HCT116 (cell line): ENCODE measurements around the gene CAMK2D. TPM values are rescaled to one million over a fixed set of nuclear protein-coding genes. Genes with fewer than 3 reads are reported as not detected.

Source experiments
- ATAC-seq: fragments of 200-7000 bp; cut with Tn5 transposase; 2 replicates; pipeline ENCODE4 v1.9.1; 2020; ENCODE audit warnings: mild to moderate bottlenecking, moderate library complexity
- BruUV-seq: library from RNA; stranded (reverse); fragments of 400-500 nt; replicated peaks from 2 replicates; lab custom pipeline; 2021; lab: Mats Ljungman, UMichigan
- CTCF ChIA-PET: fragments of 300-600 bp; sonication (Branson Sonifier 250); formaldehyde crosslinking; loops from one replicate; lab custom pipeline; 2021; ENCODE audit warnings: antibody characterized with exemption; lab: Charles Lee
- POLR2A ChIA-PET: fragments of 300-600, 350-600 bp; sonication (Branson Sonifier 250); formaldehyde crosslinking; loops from one replicate; lab custom pipeline; 2021; ENCODE audit warnings: antibody characterized with exemption; lab: Charles Lee
- RAD21 ChIA-PET, 2 experiments: fragments of 300-600 bp; sonication (Branson Sonifier 250); formaldehyde crosslinking; loops; one replicate each; lab custom pipeline; 2023; ENCODE audit warnings: low total read pairs in 2 of 2; ENCODE audit not compliant: uncharacterized antibody in 2 of 2, unreplicated experiment in 2 of 2, low non-redundant PET in 1 of 2; lab: Charles Lee
- DNase-seq: peaks from one replicate; pipeline ENCODE4 v3.0.0-alpha.2; 2010; ENCODE audit warnings: low read depth, low spot score
- H2AFZ ChIP-seq: fragments of 200-600 bp; shearing (Covaris generic), sonication (generic); 2 replicates; pipeline ENCODE4 v1.6.1; 2017; ENCODE audit warnings: low read depth, mixed run types, mixed read lengths, antibody characterized with exemption, low read length; ENCODE audit not compliant: poor library complexity, severe bottlenecking
- H3K27ac ChIP-seq: 2 replicates; pipeline ENCODE4 v1.5.1; 2012; ENCODE audit warnings: low read depth, low read length
- H3K27me3 ChIP-seq: fragments of 200-600 bp; sonication (generic); 2 replicates; pipeline ENCODE4 v1.6.1; 2016; ENCODE audit warnings: mixed run types, low read length, mixed read lengths; ENCODE audit not compliant: insufficient read depth
- H3K36me3 ChIP-seq, 2 experiments: fragments of 200-500 bp in 1 of 2; fragments of 200-600 bp in 1 of 2; sonication (Bioruptor generic) in 1 of 2; sonication (generic) in 1 of 2; 2 replicates each; pipeline versions ENCODE4 v1.5.1 to v1.6.1; 2014 to 2016; ENCODE audit warnings: low read length in 2 of 2, inconsistent platforms in 1 of 2, mixed read lengths in 1 of 2, mixed run types in 1 of 2; ENCODE audit not compliant: insufficient read depth in 2 of 2, control insufficient read depth in 1 of 2
- H3K4me1 ChIP-seq, 2 experiments: fragments of 200-600 bp in 1 of 2; sonication (generic) in 1 of 2; 2 replicates each; pipeline versions ENCODE4 v1.5.1 to v1.6.1; 2012 to 2017; ENCODE audit warnings: low read length in 2 of 2, inconsistent platforms in 1 of 2, mild to moderate bottlenecking in 1 of 2, mixed read lengths in 1 of 2, mixed run types in 1 of 2, moderate library complexity in 1 of 2; ENCODE audit not compliant: insufficient read depth in 2 of 2, control insufficient read depth in 1 of 2
- H3K4me2 ChIP-seq: fragments of 200-600 bp; sonication (generic); 2 replicates; pipeline ENCODE4 v1.6.1; 2017; ENCODE audit warnings: mixed run types, low read length, mixed read lengths
- H3K4me3 ChIP-seq, 2 experiments: fragments of 200-600 bp in 1 of 2; sonication (generic) in 1 of 2; replicated peaks in 1 of 2; 2 replicates each; pipeline ENCODE4 v1.5.1; 2011 to 2016; ENCODE audit warnings: low read length in 2 of 2, control low read depth in 1 of 2, low read depth in 1 of 2, mild to moderate bottlenecking in 1 of 2, mixed read lengths in 1 of 2, mixed run types in 1 of 2
- H3K79me2 ChIP-seq: fragments of 200-600 bp; sonication (generic); 2 replicates; pipeline ENCODE4 v1.6.1; 2017; ENCODE audit warnings: mild to moderate bottlenecking, mixed run types, low read length, moderate library complexity, mixed read lengths; ENCODE audit not compliant: insufficient read depth
- H3K9ac ChIP-seq: fragments of 200-600 bp; sonication (generic); 2 replicates; pipeline ENCODE4 v1.6.1; 2016; ENCODE audit warnings: low read length, mixed read lengths
- H3K9me2 ChIP-seq: fragments of 200-600 bp; sonication (generic), shearing (Covaris generic); 2 replicates; pipeline ENCODE4 v1.6.1; 2017; ENCODE audit warnings: mixed run types, mild to moderate bottlenecking, moderate library complexity; ENCODE audit not compliant: insufficient read depth
- H3K9me3 ChIP-seq, 2 experiments: fragments of 200-500 bp in 1 of 2; fragments of 200-600 bp in 1 of 2; sonication (Bioruptor generic) in 1 of 2; sonication (generic) in 1 of 2; 2 replicates each; pipeline ENCODE4 v1.6.1; 2014 to 2017; ENCODE audit warnings: low read length in 2 of 2, mixed read lengths in 2 of 2, inconsistent platforms in 1 of 2, low read depth in 1 of 2, mild to moderate bottlenecking in 1 of 2, mixed run types in 1 of 2, moderate library complexity in 1 of 2; ENCODE audit not compliant: control insufficient read depth in 1 of 2, insufficient read depth in 1 of 2
- H4K20me1 ChIP-seq: fragments of 200-600 bp; sonication (generic), shearing (Covaris generic); 2 replicates; pipeline ENCODE4 v1.6.1; 2017; ENCODE audit warnings: mixed run types, mild to moderate bottlenecking, moderate library complexity; ENCODE audit not compliant: insufficient read depth
- CTCF ChIP-seq, 3 experiments: fragments of 200-600 bp in 1 of 3; sonication (generic) in 1 of 3; IDR thresholded peaks in 2 of 3; conservative IDR thresholded peaks in 1 of 3; 2 replicates each; pipeline ENCODE4 v1.5.1; 2012 to 2017; ENCODE audit warnings: low read depth in 2 of 3, low read length in 2 of 3, antibody characterized with exemption in 1 of 3, borderline replicate concordance in 1 of 3, control low read depth in 1 of 3, mild to moderate bottlenecking in 1 of 3, mixed read lengths in 1 of 3, mixed run types in 1 of 3, moderate library complexity in 1 of 3; ENCODE audit not compliant: insufficient read depth in 1 of 3
- ELF1 ChIP-seq: IDR thresholded peaks from 2 replicates; pipeline ENCODE4 v1.6.1; 2012; ENCODE audit warnings: low read depth, borderline replicate concordance
- EZH2 ChIP-seq: fragments of 200-600 bp; sonication (generic); IDR thresholded peaks from 2 replicates; pipeline ENCODE4 v1.6.1; 2017; ENCODE audit warnings: antibody characterized with exemption, mixed run types
- FOSL1 ChIP-seq: IDR thresholded peaks from 2 replicates; pipeline ENCODE4 v1.6.1; 2012; ENCODE audit warnings: low read depth
- JUND ChIP-seq: IDR thresholded peaks from 2 replicates; pipeline ENCODE4 v1.6.1; 2012
- MAX ChIP-seq: IDR thresholded peaks from 2 replicates; pipeline ENCODE4 v1.6.1; 2012
- POLR2A ChIP-seq: IDR thresholded peaks from 2 replicates; pipeline ENCODE4 v1.7.0; 2011; ENCODE audit warnings: borderline replicate concordance; ENCODE audit not compliant: insufficient read depth, insufficient read length; ENCODE audit errors: extremely low read depth
- POLR2AphosphoS5 ChIP-seq: IDR thresholded peaks from 2 replicates; pipeline ENCODE4 v1.6.1; 2011; ENCODE audit warnings: mild to moderate bottlenecking, low read depth, low read length, moderate library complexity
- REST ChIP-seq: IDR thresholded peaks from 2 replicates; pipeline ENCODE4 v1.6.1; 2012; ENCODE audit warnings: low read depth
- SRF ChIP-seq: IDR thresholded peaks from 2 replicates; pipeline ENCODE4 v1.6.1; 2012; ENCODE audit warnings: low read depth
- TCF7L2 ChIP-seq: IDR thresholded peaks from 2 replicates; pipeline ENCODE4 v1.7.0; 2011; ENCODE audit warnings: borderline replicate concordance, inconsistent platforms; ENCODE audit not compliant: insufficient read depth, insufficient read length; ENCODE audit errors: extremely low read depth
- YY1 ChIP-seq: IDR thresholded peaks from 2 replicates; pipeline ENCODE4 v1.6.1; 2011; ENCODE audit warnings: low read length, low read depth, moderate library complexity, mild to moderate bottlenecking; ENCODE audit not compliant: insufficient replicate concordance; ENCODE audit errors: extremely low read depth
- ZFX ChIP-seq: fragments of 450-650 bp; IDR thresholded peaks from 2 replicates; pipeline ENCODE4 v1.6.1; 2017
- intact Hi-C: fragments of 100-400 bp; cut with micrococcal nuclease; formaldehyde crosslinking; loops from 2 replicates; pipeline ENCODE4 v1.10.0; 2022
- total RNA-seq: library from RNA; stranded (reverse); gene quantifications from one replicate; pipeline ENCODE4 v1.2.1, GENCODE V29; 2021; ENCODE audit not compliant: unreplicated experiment

The CAMK2D gene
- total RNA-seq, 1 experiment from 2014 or later = 67.0 TPM

- no peaks in the 10 kb centered on the region for H3K79me2 ChIP-seq
- H3K27me3 ChIP-seq = no peaks in the 10 kb centered on the region
- no peak overlapping the region for H3K4me2 ChIP-seq
- H3K36me3 ChIP-seq = no peaks in the 10 kb centered on the region
- H3K9ac ChIP-seq = no peak overlapping the region
- ChIA-PET CTCF (no interaction called here), RAD21 (no interaction called here)
- intact Hi-C loops = no loop called here
- H3K27ac ChIP-seq = no peak overlapping the region
- peaks cover 13 to 26% of the 10 kb centered on the region in 2 experiments; a peak in 3 of 4 replicates for H3K4me1 ChIP-seq
- no peaks in the 10 kb centered on the region for H3K9me3 ChIP-seq
- no peaks in the 10 kb centered on the region for H4K20me1 ChIP-seq
- H3K9me2 ChIP-seq = no peaks in the 10 kb centered on the region
- DNase-seq (no peak), ATAC-seq (no peak)
- TF ChIP-seq MAX (no peak), JUND (no peak), EZH2 (no peak), POLR2A (no peak), ZFX (no peak), POLR2AphosphoS5 (no peak), REST (no peak), CTCF (IDR thresholded peaks at IDR 0.05 in 2 of 3, conservative IDR thresholded peaks at IDR 0.05 in 1 of 3; ENCODE audit: borderline replicate concordance in 1 of 3, insufficient read depth in 1 of 3, low read depth in 2 of 3, low read length in 2 of 3) (no peak), ELF1 (no peak), SRF (no peak), FOSL1 (no peak), TCF7L2 (no peak), YY1 (no peak)
- TF ChIP-seq, all 23 proteins: peak for 0
- Histone ChIP-seq H2AFZ (no peak overlapping the region), H3K4me3 (no peak overlapping the region)
- POLR2A ChIA-PET = interaction anchor here (1.8 kb wide), 1 partner anchor 16 kb away, joined by 6 read pairs; no protein-coding TSS in a partner anchor
- no TSS peak for BruUV-seq
These were observed 309.4 kb downstream of the CAMK2D start for GRCh38 chr4:113452152-113452551.
